MG63 (cell line): ENCODE measurements around the gene TNIP1. TPM values are rescaled to one million over a fixed set of nuclear protein-coding genes. Genes with fewer than 3 reads are reported as not detected.

Experiments
- DNase-seq: peaks from one replicate; pipeline ENCODE4 v3.0.0-alpha.2; 2020
- H3K27me3 ChIP-seq: fragments of 250-450 bp; sonication (Bioruptor Pico); 2 replicates; pipeline ENCODE4 v1.5.1; 2020; ENCODE audit warnings: mild to moderate bottlenecking, moderate library complexity
- H3K36me3 ChIP-seq: fragments of 250-450 bp; sonication (Bioruptor Pico); 2 replicates; pipeline ENCODE4 v1.5.1; 2020; ENCODE audit warnings: mild to moderate bottlenecking, moderate library complexity
- H3K4me3 ChIP-seq: fragments of 250-450 bp; sonication (Bioruptor Pico); 2 replicates; pipeline ENCODE4 v1.5.1; 2020; ENCODE audit warnings: mild to moderate bottlenecking, moderate library complexity
- H3K9me3 ChIP-seq: fragments of 250-450 bp; sonication (Bioruptor Pico); 2 replicates; pipeline ENCODE4 v1.5.1; 2020; ENCODE audit warnings: mild to moderate bottlenecking, moderate library complexity
- total RNA-seq: library from RNA; depleted of rRNA; stranded (reverse); fragments of >200 nt; shearing (Covaris generic); gene quantifications from 2 replicates; pipeline ENCODE4 v1.2.3, GENCODE V29; 2014; ENCODE audit warnings: low replicate concordance

TNIP1 gene
- total RNA-seq, 1 experiment from 2014 or later, result 76.6 TPM

DNA sequence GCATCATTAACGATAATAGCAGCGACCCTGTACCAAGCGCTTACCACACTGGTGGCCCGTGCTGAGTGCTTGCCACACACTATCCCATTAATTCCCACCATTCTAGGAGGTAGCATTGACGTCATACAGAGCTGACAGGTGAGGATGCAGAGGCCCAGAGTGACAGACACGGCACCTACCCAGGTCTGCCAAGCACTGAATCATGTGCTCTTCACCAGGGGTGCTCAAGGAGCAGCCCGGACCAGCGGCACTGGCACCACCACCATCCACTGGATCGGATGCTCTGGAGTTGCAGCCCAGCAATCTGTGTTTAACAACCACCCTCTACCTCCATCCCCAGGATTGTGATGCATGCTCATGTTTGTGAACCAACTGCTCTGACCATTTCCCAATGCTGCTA, 3.4 kb downstream of the TNIP1 start:
- peaks cover 18% of the 10 kb centered on the region for H3K36me3 ChIP-seq
- H3K27me3 ChIP-seq, result no peaks in the 10 kb centered on the region
- no peak overlapping the region for H3K4me3 ChIP-seq
- 0 out of 2 replicates have a peak, but pooled peaks cover 3% of the 10 kb centered on the region for H3K9me3 ChIP-seq
- DNase-seq, result no peak

- H3K4me3 ChIP-seq, result no peak overlapping the region
- H3K9me3 ChIP-seq, result 0 out of 2 replicates have a peak, but pooled peaks cover 3% of the 10 kb centered on the region
- no peaks in the 10 kb centered on the region for H3K27me3 ChIP-seq
- DNase-seq, result no peak
- peaks cover 18% of the 10 kb centered on the region for H3K36me3 ChIP-seq
Measured at GRCh38 chr5:151076616-151077015, 4.2 kb downstream of the TNIP1 start.

DNA sequence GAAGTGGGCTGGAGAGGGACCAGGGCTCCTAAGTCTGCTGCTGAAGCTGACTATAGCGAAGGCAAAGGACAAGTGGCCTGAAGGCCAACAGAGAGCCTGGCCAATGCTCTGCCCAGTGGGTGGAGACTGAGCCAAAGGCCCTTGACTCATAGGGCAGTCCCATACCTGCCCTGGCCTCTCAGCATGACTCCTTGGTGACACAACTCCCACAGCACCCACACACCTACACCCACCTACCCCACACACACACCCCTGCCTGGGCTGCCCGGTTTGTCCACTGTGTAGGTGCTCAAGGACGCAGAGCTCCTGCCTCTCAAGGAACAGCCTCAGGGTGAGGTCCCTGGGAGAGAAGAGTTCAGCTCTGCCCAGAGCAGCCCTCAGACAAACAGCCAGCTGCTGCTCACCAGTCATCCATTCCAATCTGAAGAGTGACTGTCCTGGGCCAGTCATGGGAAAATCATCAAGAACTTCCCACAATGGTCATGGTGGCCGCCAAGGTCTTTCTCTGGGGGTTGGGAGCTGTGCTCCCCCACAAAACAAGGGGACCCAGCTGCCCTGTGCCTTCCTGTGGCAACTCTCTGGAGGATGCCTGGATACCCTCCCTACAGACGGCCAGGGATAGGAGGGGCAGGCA, 5.0 kb downstream of the TNIP1 start:
- peaks cover 19% of the 10 kb centered on the region for H3K36me3 ChIP-seq
- H3K4me3 ChIP-seq, result no peak overlapping the region
- 0 out of 2 replicates have a peak, but pooled peaks cover 3% of the 10 kb centered on the region for H3K9me3 ChIP-seq

GRCh38 chr5:151074557-151074956, 6.3 kb downstream of the TNIP1 start:
- Histone ChIP-seq H3K36me3 (peaks cover 29% of the 10 kb centered on the region), H3K4me3 (no peak overlapping the region), H3K9me3 (0 out of 2 replicates have a peak, but pooled peaks cover 3% of the 10 kb centered on the region), H3K27me3 (no peaks in the 10 kb centered on the region)
- DNase-seq, result no peak

More for the DNA sequence above, 5.0 kb downstream of the TNIP1 start:
- H3K27me3 ChIP-seq, result no peaks in the 10 kb centered on the region
- DNase-seq, result peak; percentile 39

DNA sequence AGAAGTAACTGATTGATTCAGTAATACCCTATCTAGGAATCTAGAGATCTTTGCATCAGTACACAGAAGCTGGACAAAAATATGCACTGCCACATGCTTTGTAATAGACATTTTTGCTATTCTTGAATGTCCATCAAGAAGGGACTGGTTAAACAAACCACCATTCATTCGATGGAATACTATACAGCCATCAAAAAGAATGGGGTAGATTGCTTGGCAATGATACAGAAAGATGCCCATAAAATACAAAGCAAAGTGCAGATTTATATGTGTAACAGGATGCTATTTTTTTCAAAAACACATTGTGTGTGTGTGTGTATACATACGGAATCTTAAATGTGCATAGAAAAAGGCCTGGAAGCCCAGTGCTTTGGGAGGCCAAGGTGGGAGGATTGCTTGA, 7.6 kb downstream of the TNIP1 start:
- H3K36me3 ChIP-seq, result peaks cover 26% of the 10 kb centered on the region
- H3K27me3 ChIP-seq, result no peaks in the 10 kb centered on the region
- H3K4me3 ChIP-seq, result no peak overlapping the region
- 0 out of 2 replicates have a peak, but pooled peaks cover 3% of the 10 kb centered on the region for H3K9me3 ChIP-seq
- no peak for DNase-seq

GRCh38 chr5:151072630-151073025, 8.2 kb downstream of the TNIP1 start:
- 0 out of 2 replicates have a peak, but pooled peaks cover 3% of the 10 kb centered on the region for H3K9me3 ChIP-seq
- no peaks in the 10 kb centered on the region for H3K27me3 ChIP-seq
- H3K4me3 ChIP-seq, result no peak overlapping the region
- no peak for DNase-seq
- peaks cover 26% of the 10 kb centered on the region for H3K36me3 ChIP-seq

DNA sequence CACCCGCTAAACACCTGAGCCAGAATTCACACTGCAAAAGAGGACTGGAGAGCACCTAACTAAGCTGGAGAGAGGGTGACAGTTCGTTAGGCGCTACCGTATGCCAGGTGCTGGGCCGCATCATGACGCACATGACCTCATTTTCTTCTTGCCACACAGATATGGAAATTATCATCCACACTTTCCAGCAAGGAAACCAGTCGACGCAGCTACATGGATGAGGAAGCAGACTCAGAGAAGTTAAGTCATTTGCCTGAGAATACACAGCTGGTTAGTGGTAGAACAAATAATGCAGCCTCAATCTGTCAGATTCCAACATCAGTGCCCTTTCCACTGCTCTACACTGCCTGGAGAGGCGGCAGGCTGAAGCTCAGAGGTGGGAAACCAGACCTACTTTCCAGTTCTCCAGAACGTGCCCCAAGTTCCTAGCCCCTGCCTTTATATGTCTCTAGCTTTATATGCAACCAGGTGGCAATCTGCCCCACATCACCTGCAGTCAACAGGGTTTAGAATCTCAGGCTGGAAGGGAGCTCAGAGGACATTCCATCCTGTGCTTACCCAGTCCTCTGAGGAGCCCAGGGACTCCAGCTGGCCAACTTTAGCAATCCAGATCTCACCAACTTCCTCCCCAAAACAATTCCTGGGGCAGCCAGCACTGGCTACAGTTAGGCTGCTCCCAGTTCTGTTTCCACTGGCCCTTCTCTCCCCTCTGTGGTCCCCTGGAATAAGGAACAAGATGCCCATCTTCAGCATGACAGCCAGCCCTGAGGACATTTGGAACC, 8.8 kb downstream of the TNIP1 start:
- H3K4me3 ChIP-seq, result no peak overlapping the region
- DNase-seq, result no peak
- H3K9me3 ChIP-seq, result 0 out of 2 replicates have a peak, but pooled peaks cover 3% of the 10 kb centered on the region
- H3K27me3 ChIP-seq, result no peaks in the 10 kb centered on the region
- peaks cover 26% of the 10 kb centered on the region for H3K36me3 ChIP-seq

DNA sequence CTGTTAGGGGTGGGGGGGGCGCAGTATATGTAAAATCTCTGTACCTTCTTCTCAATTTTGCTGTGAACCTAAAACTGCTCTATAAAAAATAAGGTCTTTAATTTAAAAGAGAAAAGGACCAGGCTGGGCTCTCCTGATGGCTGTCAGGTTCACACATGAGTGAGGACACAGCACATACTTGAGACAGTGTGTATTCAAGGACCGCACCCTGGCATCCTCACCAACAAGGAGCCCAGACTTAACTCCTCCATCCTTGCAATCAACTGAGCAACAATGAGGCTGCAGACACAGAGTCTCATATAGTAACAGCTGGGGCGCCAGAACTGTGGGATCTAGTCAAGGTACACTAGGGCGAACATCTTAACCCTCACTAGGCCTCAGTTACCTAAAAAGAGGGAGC, 9.8 kb downstream of the TNIP1 start:
- H3K9me3 ChIP-seq, result 0 out of 2 replicates have a peak, but pooled peaks cover 3% of the 10 kb centered on the region
- H3K36me3 ChIP-seq, result peaks cover 27% of the 10 kb centered on the region
- H3K27me3 ChIP-seq, result no peaks in the 10 kb centered on the region
- H3K4me3 ChIP-seq, result no peak overlapping the region
- DNase-seq, result no peak

- DNase-seq, result no peak
- Histone ChIP-seq H3K4me3 (no peak overlapping the region), H3K36me3 (peaks cover 27% of the 10 kb centered on the region)
Measured at GRCh38 chr5:151070449-151070848, 10.4 kb downstream of the TNIP1 start.

GRCh38 chr5:151068433-151069197, 12.2 kb downstream of the TNIP1 start:
- no peaks in the 10 kb centered on the region for H3K27me3 ChIP-seq
- H3K9me3 ChIP-seq, result no peaks in the 10 kb centered on the region
- H3K36me3 ChIP-seq, result peaks cover 36% of the 10 kb centered on the region
- peak; percentile 49 for DNase-seq
- H3K4me3 ChIP-seq, result no peak overlapping the region

More at GRCh38 chr5:151070449-151070848, 10.4 kb downstream of the TNIP1 start:
- Histone ChIP-seq H3K27me3 (no peaks in the 10 kb centered on the region), H3K9me3 (0 out of 2 replicates have a peak, but pooled peaks cover 3% of the 10 kb centered on the region)

DNA sequence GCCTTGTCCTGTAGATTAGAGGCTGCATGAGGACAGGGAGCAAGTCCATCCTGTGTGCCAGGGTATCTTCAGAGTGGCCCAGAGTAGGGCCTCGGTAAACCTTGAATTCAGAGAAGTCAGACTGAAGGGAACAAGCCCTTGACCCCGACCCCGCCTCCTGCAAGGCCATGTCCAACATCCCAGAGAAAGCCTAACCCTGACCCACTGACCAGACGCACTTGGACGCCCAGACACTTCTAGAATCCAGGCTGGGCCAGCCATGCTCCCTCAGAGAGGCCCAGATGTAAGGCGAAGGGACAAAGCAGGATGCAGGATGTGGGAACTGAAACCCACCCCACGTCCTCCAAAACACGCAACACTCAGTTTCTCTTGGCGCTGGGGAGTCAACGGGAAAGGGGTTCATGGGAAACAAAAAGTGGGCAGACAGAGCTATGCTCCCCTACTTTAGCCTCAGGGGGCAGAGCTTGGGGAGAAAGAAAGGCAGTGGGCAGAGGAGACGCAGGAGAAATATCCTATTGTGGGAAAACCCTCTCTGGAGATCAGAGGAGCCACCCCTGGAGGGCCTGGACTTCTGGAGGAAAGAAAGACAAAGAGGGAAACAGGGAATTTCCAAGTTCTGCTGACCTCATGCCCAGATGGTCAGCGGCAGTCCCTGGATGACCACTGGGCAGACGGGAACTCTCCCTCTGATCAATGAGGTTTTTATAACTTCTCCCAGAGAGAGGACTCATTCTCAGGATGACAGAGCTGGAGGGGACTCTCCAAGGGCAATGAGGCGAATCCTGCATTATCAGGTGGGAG, 13.0 kb downstream of the TNIP1 start:
- no peak overlapping the region for H3K4me3 ChIP-seq
- no peaks in the 10 kb centered on the region for H3K27me3 ChIP-seq
- H3K36me3 ChIP-seq, result peaks cover 38% of the 10 kb centered on the region
- no peak for DNase-seq
- no peaks in the 10 kb centered on the region for H3K9me3 ChIP-seq

DNA sequence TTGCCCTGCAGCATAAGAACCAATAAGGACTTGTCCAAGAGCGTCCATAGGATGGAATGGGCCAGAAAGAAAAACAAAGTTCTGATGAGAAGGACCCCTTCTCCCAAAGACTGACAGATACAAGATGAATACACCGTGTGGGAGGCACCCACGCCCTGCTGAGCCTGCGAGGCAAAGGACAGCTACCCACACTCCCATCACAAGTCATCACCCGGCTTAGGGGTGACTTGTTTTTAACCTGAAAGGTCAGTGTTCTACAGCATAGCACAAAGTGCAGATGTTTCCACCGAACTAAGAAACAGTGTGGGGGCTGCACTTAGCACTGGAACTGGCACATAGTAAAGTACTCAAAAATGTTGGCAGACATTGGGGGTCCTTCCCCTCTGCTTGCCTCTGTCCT, 13.9 kb downstream of the TNIP1 start:
- DNase-seq, result no peak
- no peaks in the 10 kb centered on the region for H3K9me3 ChIP-seq
- peaks cover 47% of the 10 kb centered on the region for H3K36me3 ChIP-seq
- H3K27me3 ChIP-seq, result no peaks in the 10 kb centered on the region
- no peak overlapping the region for H3K4me3 ChIP-seq

- no peaks in the 10 kb centered on the region for H3K9me3 ChIP-seq
- DNase-seq, result no peak
- H3K27me3 ChIP-seq, result no peaks in the 10 kb centered on the region
- no peak overlapping the region for H3K4me3 ChIP-seq
- H3K36me3 ChIP-seq, result peaks cover 57% of the 10 kb centered on the region
Measured at GRCh38 chr5:151065609-151066008, 15.2 kb downstream of the TNIP1 start.

- H3K27me3 ChIP-seq, result no peaks in the 10 kb centered on the region
- no peak overlapping the region for H3K4me3 ChIP-seq
- peaks cover 59% of the 10 kb centered on the region for H3K36me3 ChIP-seq
- no peak for DNase-seq
- H3K9me3 ChIP-seq, result no peaks in the 10 kb centered on the region
Measured at GRCh38 chr5:151064916-151065499, 15.8 kb downstream of the TNIP1 start.

- H3K9me3 ChIP-seq, result no peaks in the 10 kb centered on the region
- DNase-seq, result peak; percentile 72
- no peaks in the 10 kb centered on the region for H3K27me3 ChIP-seq
- H3K4me3 ChIP-seq, result no peak overlapping the region
- peaks cover 62% of the 10 kb centered on the region for H3K36me3 ChIP-seq
Measured at GRCh38 chr5:151063142-151063989, 17.5 kb downstream of the TNIP1 start.
